Activated CD8-positive, alpha-beta memory T cell treated with anti-CD3 and anti-CD28 coated beads for 1 hour (primary cell): ENCODE measurements around the gene NEURL1B.
"Not testable (repeated sequence)": the region's sequence is repeated elsewhere in the genome, so short reads cannot be mapped to it uniquely, and the experiment has no call there.

Source experiments
- DNase-seq, 2 donors: peaks; one replicate each; pipeline ENCODE4 v3.0.0-alpha.2; 2020; ENCODE audit warnings: low read depth in 1 of 2; ENCODE audit errors: extremely low read depth in 1 of 2

The NEURL1B gene

GRCh38 chr5:172640822-172641358 is at the start of gene NEURL1B:
NEURL1B (plus strand) TSS chr5:172641263; CDS start chr5:172641407, 144 bp downstream.
- peak in 1 of 2 donors; percentile 8 for DNase-seq

- DNase-seq, result no peak
These were observed 49.4 kb upstream of the NEURL1B start for GRCh38 chr5:172591636-172592035.

- DNase-seq, result no peak
These were observed 48.2 kb upstream of the NEURL1B start for GRCh38 chr5:172592881-172593280.

- DNase-seq, result no peak
These were observed 47.8 kb upstream of the NEURL1B start for GRCh38 chr5:172593306-172593705.

GRCh38 chr5:172593721-172594235 is 47.3 kb upstream of the NEURL1B start:
- DNase-seq, result no peak

- DNase-seq, result no peak
These were observed 46.6 kb upstream of the NEURL1B start for GRCh38 chr5:172594431-172594830.

GRCh38 chr5:172594867-172595466 is 46.1 kb upstream of the NEURL1B start:
- DNase-seq, result no peak

- no peak for DNase-seq
These were observed 45.2 kb upstream of the NEURL1B start for GRCh38 chr5:172595596-172596455.

- DNase-seq, result no peak
These were observed 44.3 kb upstream of the NEURL1B start for GRCh38 chr5:172596638-172597231.

GRCh38 chr5:172597755-172598155 is 43.3 kb upstream of the NEURL1B start:
- no peak for DNase-seq

- DNase-seq, result no peak
These were observed 42.5 kb upstream of the NEURL1B start for GRCh38 chr5:172598251-172599203.

GRCh38 chr5:172599204-172599567 is 41.9 kb upstream of the NEURL1B start:
- no peak for DNase-seq

- DNase-seq, result no peak
These were observed 40.5 kb upstream of the NEURL1B start for GRCh38 chr5:172600571-172600970.

- not testable (repeated sequence) for DNase-seq
These were observed 39.5 kb upstream of the NEURL1B start for GRCh38 chr5:172601576-172601975.

- DNase-seq, result no peak
These were observed 38.3 kb upstream of the NEURL1B start for GRCh38 chr5:172602783-172603231.

- no peak for DNase-seq
These were observed 37.7 kb upstream of the NEURL1B start for GRCh38 chr5:172603251-172603806.

GRCh38 chr5:172605466-172605865 is 35.6 kb upstream of the NEURL1B start:
- DNase-seq, result no peak

- DNase-seq, result no peak
These were observed 34.8 kb upstream of the NEURL1B start for GRCh38 chr5:172606156-172606785.

- DNase-seq, result no peak
These were observed 33.8 kb upstream of the NEURL1B start for GRCh38 chr5:172607213-172607793.
